ENCODE results near the gene FLNB. TPM values are rescaled to one million over a fixed set of nuclear protein-coding genes. Genes with fewer than 3 reads are reported as not detected.

FLNB gene
- total RNA-seq, 2 donors from 2014 or later = 212 to 221 TPM

DNA sequence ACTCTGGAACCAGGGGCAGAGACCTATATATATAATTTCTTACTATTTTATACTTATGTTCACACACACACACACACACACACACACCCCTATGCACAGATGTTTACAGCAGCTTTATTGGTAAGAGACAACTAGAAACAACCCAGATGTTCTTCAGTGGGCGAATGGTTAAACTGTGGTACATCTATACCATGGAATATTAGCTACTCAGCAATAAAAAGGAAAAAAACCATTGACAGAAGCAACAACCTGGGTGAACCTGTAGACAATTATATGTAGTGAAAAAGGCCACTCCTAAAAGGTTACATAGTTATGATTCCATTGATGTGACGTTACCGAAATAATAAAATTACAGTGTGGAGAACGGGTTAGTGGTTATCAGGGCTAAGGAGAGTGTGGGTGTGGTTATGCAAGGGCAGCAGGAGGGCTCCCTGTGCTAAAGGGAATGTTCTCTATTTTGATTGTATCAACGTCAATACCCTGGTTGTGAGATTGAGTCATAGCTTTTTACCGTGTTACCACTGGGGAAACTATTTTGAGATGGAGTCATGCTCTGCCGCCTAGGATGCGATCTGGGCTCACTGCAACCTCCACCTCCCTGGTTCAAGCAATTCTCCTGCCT is 85.5 kb downstream of the FLNB start:
- Mint-ChIP-seq H3K36me3 (ENCODE audit: low read depth) (peaks cover 76% of the 10 kb centered on the region), H3K27ac (no peak overlapping the region), H3K4me3 (no peak overlapping the region)

DNA sequence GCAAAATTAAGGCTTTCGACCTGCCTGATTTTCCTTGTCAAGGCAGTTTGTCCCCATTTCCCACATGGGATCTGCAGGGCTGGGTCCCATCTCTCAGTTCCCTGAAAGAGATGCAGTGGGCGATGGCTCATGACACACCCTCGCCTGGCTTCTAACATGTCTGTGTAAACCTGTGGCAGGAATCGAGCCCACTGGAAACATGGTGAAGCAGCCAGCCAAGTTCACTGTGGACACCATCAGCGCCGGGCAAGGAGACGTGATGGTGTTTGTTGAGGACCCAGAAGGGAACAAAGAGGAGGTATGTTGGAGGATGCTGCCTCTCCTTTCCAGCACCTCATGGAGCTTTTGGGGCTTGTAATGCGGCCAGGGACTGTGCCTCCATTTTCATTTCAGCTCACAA is 86.4 kb downstream of the FLNB start:
- H3K27me3 ChIP-seq (ENCODE audit: control insufficient read depth, insufficient read depth, low read length, poor library complexity, severe bottlenecking) = no peaks in the 10 kb centered on the region
- WGBS, 2 experiments (ENCODE audit: insufficient coverage in 1 of 2, insufficient read length in 1 of 2) = 94 to 95% methylated on average over 7 to 8 of the region's 8 CpGs
- Mint-ChIP-seq H3K27ac (no peak overlapping the region), H3K36me3 (ENCODE audit: low read depth) (peaks cover 76% of the 10 kb centered on the region), H3K9me3 (no peaks in the 10 kb centered on the region), H3K27me3 (ENCODE audit: insufficient read depth) (no peaks in the 10 kb centered on the region), H3K4me3 (no peak overlapping the region), H3K4me1 (no peaks in the 10 kb centered on the region)
- H3K27ac ChIP-seq (ENCODE audit: low read depth, low read length) = no peak overlapping the region
- no peak overlapping the region for H3K9ac ChIP-seq (ENCODE audit: extremely low read depth, low read length, poor library complexity, severe bottlenecking)
- peaks cover 100% of the 10 kb centered on the region for H3K36me3 ChIP-seq (ENCODE audit: control insufficient read depth, insufficient read depth, low read length)
- no peaks in the 10 kb centered on the region for H3K9me3 ChIP-seq (ENCODE audit: control insufficient read depth, low read length)
- no peak overlapping the region for H3K4me3 ChIP-seq (ENCODE audit: low read length)
- TF ChIP-seq CTCF (conservative IDR thresholded peaks at IDR 0.05) = no peak
- no peak for DNase-seq
- no peaks in the 10 kb centered on the region for H3K4me1 ChIP-seq (ENCODE audit: control insufficient read depth, insufficient read depth, low read length)

More for the DNA sequence above, 85.5 kb downstream of the FLNB start:
- Histone ChIP-seq H3K27me3 (ENCODE audit: control insufficient read depth, insufficient read depth, low read length, poor library complexity, severe bottlenecking) (no peaks in the 10 kb centered on the region), H3K27ac (ENCODE audit: low read depth, low read length) (no peak overlapping the region), H3K36me3 (ENCODE audit: control insufficient read depth, insufficient read depth, low read length) (peaks cover 99% of the 10 kb centered on the region), H3K9me3 (ENCODE audit: control insufficient read depth, low read length) (no peaks in the 10 kb centered on the region), H3K4me3 (ENCODE audit: low read length) (no peak overlapping the region), H3K9ac (ENCODE audit: extremely low read depth, low read length, poor library complexity, severe bottlenecking) (no peak overlapping the region), H3K4me1 (ENCODE audit: control insufficient read depth, insufficient read depth, low read length) (no peaks in the 10 kb centered on the region)
- TF ChIP-seq CTCF (conservative IDR thresholded peaks at IDR 0.05) = no peak
- WGBS, 2 experiments (ENCODE audit: insufficient coverage in 1 of 2, insufficient read length in 1 of 2) = 96% methylated on average over 4 to 8 of the region's 8 CpGs
- Mint-ChIP-seq H3K4me1 (no peaks in the 10 kb centered on the region), H3K9me3 (no peaks in the 10 kb centered on the region), H3K27me3 (ENCODE audit: insufficient read depth) (no peaks in the 10 kb centered on the region)
- DNase-seq = no peak

DNA sequence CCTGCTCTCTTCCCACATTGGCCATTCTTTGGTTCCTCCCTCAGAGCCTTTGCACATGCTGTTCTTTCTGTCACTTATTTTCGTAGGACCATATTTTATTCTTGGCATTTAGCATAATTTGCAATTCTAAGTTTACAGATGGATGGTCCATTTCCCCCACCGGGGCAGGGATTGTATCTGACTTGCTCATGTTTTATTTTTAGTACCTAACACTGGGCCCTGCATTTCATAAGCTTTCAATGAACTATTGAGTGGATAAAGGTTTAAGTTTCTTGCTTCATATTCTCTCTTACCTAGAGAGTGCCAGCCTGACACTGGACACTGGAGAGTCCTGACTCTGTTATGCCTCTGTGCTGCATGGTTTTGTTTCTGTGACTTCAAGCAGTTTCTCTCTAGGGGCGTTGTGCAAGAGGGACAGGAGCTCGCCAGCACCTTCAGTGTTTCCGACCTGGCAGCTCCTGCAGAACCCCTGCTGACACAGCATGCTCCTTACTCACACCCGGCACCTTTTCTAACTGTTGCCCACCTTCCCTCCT is 87.4 kb downstream of the FLNB start:
- DNase-seq = no peak
- Mint-ChIP-seq H3K27me3 (ENCODE audit: insufficient read depth) (no peaks in the 10 kb centered on the region), H3K4me3 (no peak overlapping the region), H3K4me1 (no peaks in the 10 kb centered on the region), H3K36me3 (ENCODE audit: low read depth) (peaks cover 78% of the 10 kb centered on the region), H3K27ac (no peak overlapping the region), H3K9me3 (no peaks in the 10 kb centered on the region)
- Histone ChIP-seq H3K27me3 (ENCODE audit: control insufficient read depth, insufficient read depth, low read length, poor library complexity, severe bottlenecking) (no peaks in the 10 kb centered on the region), H3K27ac (ENCODE audit: low read depth, low read length) (no peak overlapping the region), H3K4me3 (ENCODE audit: low read length) (no peak overlapping the region), H3K9ac (ENCODE audit: extremely low read depth, low read length, poor library complexity, severe bottlenecking) (no peak overlapping the region), H3K36me3 (ENCODE audit: control insufficient read depth, insufficient read depth, low read length) (peaks cover 99% of the 10 kb centered on the region), H3K4me1 (ENCODE audit: control insufficient read depth, insufficient read depth, low read length) (no peaks in the 10 kb centered on the region), H3K9me3 (ENCODE audit: control insufficient read depth, low read length) (no peaks in the 10 kb centered on the region)
- WGBS, 2 experiments (ENCODE audit: insufficient coverage in 1 of 2, insufficient read length in 1 of 2) = 96 to 100% methylated on average over 3 to 6 of the region's 6 CpGs
- TF ChIP-seq CTCF (conservative IDR thresholded peaks at IDR 0.05) = no peak
